Hematopoietic multipotent progenitor cell treated with erythropoietin and hydrocortisone succinate and interleukin-3 and kit ligand, for 8 days (in vitro differentiated cells): Measurements from ENCODE around the gene DPYSL4.

ENCODE experiments used
- DNase-seq: peaks from one replicate; pipeline ENCODE4 v3.0.0-alpha.2; 2015

Gene DPYSL4

DNA sequence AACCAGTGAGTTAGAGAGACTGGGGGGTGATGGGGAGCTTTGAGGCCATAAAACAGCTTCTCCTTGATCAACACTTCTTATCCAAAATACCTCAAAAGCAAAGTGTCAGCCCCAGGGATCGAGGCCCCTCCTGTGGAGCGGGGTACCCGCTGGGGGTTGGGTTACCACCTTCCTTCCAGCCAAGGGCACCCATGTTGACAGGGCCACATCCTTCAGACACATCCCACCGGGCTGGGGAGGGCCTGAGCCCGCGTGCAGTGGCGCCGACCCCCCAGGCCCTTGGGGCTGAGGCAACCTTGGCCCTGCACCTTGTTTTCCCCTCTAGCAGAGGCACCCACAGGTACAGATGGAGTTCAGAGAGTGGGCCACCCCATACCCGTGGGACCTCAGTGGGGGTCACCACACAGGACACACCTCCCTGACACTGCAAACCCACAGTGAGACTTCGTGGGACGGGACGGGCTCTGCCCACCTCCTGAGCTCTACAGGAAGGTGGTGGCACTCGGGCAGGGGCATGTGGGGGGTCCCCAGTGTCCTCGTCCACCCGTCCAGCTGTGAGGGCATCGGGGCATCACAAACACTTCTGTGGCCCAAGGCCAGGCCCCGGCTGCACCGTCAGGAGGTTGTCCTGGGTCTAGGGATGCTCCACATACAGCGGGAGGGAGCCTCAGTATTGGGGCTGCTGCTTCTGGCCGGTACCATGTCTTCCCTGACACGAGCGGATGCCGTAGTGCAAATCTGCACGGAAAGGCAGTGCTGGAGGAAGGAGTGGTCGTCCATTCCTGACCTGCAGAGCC lies 10.7 kb downstream of the DPYSL4 start:
- DNase-seq, result no peak

DNA sequence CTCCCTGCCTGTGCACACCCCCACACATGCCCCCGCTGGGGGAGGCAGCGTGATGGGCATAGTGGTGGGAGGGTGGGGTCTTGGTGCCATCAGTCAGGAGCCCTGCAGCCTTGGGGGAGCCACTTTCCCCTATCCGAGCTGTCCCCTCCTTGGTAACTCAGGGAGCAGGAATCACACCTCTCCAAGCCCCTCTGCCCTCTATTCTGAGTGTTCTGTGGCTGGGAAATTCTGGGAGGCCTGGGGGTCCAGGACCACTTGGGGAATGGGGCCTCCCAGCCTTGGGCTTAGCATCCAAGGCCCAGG lies 11.3 kb downstream of the DPYSL4 start:
- DNase-seq, result no peak

DNA sequence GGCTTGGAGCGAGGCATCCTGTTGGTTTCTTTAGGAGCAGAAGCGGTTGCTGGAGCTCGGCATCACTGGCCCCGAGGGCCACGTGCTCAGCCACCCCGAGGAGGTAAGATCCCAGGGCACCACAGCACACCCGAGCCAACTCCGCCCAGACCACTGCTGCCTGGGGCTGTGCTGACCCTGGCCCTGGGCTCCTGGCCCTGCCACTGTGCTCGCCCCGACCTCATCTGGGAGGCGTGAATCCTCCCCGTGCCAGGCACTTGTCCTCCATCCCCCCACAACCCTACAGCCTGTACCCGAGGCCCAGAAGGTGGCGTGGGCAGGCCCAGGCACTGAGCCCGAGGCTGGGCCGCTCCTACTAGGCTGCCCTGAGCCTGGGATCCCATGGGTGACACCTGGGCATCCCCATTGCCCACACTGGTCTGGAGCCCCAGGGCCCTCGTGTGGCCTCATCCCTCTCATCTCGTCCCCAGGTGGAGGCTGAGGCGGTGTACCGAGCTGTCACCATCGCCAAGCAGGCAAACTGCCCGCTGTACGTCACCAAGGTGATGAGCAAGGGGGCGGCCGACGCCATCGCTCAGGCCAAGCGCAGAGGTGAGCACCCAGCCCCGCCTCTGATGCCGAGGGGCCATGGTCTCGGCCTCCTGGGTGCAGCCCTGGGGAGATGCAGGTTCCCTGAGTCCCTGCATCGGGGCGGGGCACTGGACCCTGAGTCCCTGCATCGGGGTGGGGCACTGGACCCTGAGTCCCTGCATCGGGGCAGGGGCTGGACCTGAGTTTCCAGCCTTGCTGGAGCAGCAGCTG lies 11.8 kb downstream of the DPYSL4 start:
- DNase-seq, result no peak

DNA sequence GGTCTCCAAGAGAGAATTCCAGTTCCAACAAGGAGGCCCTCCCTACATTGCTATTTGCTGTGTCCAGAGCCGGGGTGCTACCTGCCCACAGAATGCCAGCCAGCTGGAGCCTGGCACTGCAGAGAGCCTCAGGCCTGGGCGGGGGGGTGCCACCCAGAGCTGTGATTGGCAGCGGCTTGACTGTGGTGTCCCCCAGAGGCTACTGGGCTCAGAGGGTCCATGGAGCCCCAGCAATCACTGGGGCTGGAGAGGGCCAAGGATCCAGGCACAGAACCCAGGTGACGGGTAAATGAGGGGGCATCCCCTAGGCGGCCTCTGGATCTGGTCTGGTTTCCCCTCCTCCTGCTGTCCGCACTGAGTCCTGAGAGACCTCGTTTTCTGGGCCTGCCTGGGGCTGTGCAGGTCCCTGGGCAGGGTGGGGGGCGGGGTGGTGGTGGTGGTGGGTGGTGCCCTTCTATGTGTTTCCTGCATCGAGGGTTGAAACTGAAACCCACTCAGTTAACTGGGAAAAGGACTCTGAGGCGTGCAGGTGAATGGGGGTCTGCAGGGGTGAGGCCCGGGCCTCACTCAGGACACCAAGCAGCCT lies 12.6 kb downstream of the DPYSL4 start:
- no peak for DNase-seq

DNA sequence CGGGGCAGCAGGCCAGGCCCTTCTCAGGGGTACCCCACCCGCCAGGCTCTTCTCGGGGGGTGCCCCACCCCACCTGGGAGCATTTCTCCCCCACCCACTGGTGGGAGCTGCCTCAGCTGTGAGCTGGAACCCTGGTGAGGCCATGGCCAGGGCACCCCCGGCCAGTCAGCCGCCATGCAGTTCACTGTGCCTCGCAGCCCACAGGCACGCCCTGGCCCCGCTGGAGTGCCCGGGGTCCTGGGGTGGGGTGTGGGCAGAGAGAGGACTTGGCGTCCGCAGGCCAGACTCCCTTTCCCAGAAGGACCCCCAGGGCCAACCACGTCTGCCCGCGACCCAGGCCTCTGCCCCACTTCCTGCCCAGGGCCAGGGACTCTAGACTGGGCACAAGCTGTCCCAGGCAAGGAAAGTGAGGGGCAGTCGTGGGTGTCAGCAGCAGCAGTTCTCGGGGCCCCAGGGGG lies 13.1 kb downstream of the DPYSL4 start:
- DNase-seq, result no peak

DNA sequence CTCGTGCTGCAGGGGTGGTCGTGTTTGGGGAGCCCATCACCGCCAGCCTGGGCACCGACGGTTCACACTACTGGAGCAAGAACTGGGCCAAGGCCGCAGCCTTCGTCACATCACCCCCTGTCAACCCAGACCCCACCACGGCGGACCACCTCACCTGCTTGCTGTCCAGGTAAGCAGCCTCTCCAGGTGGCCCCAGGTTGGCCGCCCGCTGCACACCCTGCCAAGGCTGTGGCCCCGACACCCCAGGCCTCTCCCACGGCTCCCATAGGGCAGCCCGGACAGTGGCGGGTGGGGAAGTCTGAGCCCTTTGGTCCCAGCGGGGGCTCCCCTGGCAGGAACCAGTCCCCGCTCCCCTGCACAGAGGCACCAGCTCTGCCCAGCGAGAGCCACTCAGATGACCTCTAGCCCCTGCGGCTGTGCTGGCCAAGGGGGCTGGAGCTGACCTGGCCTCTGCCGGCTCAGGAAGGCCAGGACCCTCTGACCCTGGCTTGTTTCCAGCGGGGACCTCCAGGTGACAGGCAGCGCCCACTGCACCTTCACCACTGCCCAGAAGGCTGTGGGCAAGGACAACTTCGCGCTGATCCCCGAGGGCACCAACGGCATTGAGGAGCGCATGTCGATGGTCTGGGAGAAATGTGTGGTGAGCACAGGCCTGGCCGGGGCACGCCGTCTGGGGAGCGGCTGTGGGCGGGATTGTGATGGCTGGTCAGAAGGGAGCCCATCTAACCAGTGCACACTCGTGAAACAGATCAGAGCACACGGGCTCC lies 13.8 kb downstream of the DPYSL4 start:
- no peak for DNase-seq

DNA sequence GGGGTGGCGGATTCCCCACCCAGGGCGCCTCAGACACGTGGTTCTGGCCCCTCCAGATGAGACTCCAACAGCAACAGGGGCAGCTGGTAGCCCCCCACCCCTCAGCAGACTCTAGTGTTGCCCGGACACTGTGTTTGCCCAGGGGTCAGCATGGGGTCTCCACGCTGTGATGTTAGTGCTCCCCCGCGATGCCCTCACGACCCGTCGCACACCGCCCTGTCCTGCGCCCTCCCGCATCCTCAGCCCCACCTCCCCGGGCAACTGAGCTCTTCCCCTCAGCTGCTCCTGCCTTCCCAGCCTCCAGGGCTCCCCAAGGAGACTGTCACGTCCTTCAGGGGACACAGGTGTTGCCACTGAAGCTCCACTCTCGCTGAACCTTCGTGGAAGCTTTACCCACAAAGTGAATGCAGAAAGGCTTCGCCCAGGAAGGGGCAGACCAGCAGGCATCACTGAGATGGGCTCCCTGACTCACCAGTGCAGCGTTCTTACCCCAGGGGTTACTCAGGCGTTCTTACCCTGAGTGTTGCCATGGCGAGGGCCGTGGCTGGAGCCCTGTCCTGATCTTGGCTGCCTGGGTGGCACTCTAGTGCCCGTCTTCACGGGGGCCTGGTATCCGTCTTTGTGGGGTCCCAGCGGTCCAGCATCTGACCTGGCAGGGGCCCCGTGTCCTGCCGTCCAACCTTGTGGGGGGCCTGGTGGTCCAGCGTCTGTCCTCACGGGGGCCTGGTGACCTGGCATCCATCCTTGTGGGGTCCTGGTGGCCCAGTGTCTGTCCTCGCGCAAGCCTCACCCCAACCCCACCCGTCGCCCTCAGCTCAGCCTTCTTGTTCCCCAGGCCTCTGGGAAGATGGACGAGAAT lies 14.6 kb downstream of the DPYSL4 start:
- no peak for DNase-seq

DNA sequence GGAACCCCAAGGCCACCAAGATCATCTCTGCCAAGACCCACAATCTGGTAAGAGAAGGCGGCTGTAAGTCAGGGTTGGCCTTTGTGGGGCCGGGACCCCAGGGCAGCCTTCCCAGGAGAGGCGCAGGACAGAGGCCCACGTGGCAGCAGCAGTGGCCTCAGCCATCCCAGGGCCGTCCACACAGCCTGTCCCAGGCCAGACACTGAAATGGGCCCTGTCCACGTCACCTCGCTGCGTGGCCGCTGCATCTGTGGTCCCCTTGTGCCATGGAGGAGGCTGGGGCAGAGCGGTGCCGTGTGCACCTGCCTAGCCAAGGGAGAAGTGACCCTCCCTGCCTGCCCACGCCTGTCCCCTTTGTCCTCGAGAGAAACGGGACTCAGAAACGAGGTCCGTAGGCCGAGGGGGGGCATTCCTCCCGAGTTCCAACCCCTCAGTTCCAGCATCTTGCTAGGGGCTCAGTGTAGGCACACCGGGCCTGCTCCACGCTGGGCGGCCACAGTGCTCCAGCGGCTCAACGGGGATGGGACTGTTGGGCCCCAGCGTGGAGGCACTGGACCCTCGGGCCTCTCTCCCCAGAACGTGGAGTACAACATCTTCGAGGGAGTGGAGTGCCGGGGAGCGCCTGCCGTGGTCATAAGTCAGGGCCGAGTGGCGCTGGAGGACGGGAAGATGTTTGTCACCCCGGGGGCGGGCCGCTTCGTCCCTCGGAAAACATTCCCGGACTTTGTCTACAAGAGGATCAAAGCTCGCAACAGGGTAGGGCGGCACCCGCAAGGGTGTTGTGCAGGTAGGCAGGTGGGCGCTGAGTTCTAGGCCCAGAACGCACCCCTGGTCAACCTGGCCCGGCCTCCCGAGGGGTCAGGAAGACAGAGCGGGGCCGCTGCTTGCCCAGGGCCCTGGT lies 15.6 kb downstream of the DPYSL4 start:
- DNase-seq, result no peak

DNA sequence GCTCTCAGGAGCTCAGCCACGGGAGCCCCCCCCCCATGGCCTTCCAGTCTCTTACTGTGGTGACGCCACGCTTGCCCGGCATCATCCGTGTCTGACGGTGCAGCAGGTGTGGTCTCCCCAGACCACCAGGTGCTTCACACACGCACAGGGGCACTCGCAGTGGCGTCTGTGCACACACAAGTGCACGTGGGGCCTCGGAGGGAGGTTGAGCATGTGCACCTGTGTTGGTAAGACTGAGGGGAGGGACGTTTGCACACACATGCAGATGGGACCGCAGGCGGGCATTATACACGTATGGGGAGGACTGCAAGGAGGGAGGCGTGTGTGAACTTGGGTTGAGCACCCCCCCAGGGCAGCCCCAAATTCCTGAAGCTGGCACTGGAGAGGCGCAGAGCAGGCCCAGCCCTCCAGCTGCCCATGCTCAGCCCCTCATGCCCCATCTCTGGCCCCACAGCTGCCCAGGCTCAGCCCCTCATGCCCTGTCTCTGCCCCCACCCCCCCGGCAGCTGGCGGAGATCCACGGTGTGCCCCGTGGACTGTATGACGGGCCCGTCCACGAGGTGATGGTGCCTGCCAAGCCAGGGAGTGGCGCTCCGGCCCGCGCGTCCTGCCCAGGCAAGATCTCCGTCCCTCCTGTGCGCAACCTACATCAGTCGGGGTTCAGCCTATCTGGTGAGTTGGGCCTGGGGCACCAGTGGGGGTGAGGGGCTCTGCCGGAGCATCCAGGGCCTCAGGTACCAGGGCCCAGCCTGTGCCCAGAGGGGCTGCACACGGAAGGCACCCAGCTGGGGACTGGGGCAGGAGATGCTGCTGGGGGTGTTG lies 16.7 kb downstream of the DPYSL4 start:
- DNase-seq, result no peak

DNA sequence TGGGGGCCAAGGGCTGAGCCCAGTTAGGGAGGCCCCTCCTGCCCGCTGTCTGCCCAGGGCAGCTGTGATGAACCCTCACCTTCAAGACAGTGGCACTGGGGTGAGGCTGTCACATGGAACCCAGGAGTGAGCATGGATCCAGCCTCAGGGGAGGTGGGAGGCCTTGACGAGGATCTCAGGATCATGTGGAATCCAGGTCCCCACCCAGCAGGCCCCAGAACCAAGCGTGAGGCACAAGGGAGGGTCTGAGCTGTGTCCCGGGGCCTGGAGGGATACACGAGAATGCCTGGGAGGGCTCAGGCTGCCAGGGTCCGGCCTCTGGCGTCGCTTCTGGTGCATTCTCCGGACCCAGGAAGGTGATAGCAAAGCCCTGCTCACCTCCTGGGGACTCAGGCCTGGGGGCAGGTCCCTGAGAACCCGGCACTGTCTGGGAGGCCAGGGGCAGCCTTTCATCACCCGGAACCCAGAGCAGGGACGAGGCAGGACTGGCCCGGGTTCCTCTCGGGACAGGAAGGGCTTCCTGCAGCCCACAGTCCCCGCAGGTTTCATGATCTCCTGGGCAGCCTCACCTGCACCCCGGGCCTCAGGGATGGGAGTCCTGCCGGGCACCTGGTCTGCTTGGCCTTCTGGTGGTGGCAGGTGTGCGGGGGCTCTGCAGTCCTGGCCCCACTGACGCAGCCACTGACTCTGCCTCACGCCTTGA lies 17.5 kb downstream of the DPYSL4 start:
- DNase-seq, result no peak

DNA sequence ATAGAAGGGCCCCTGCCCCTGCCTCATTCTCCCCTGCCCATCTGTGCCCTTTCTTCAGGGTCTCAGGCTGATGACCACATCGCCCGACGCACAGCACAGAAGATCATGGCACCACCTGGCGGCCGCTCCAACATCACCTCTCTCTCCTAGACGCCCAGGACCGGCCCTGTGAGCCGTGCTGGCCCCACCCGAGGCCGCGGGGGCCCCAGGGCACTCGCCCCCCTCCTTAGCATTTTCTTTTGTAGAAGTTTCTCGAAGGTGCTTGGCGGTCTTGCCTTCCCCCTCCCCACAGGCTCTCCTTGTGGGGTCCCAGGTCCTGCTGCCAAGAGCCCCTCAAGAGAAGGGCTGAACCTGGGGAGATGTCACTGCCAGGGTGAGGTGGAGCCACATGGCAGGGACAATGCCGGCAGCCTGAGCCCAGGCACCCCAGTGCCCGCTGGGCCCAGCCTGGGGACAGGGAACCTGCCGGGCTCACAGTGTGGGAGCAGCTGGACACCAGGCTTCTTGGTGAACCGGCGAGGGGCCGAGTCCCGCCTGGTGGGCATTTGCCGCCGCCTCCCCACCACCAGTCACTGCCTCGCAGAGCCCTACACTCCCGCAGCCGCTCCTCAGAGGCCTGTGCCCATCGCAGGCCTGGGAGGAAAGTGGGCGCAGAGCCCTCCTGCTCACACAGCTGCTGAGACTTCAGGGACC lies 18.2 kb downstream of the DPYSL4 start:
- no peak for DNase-seq

DNA sequence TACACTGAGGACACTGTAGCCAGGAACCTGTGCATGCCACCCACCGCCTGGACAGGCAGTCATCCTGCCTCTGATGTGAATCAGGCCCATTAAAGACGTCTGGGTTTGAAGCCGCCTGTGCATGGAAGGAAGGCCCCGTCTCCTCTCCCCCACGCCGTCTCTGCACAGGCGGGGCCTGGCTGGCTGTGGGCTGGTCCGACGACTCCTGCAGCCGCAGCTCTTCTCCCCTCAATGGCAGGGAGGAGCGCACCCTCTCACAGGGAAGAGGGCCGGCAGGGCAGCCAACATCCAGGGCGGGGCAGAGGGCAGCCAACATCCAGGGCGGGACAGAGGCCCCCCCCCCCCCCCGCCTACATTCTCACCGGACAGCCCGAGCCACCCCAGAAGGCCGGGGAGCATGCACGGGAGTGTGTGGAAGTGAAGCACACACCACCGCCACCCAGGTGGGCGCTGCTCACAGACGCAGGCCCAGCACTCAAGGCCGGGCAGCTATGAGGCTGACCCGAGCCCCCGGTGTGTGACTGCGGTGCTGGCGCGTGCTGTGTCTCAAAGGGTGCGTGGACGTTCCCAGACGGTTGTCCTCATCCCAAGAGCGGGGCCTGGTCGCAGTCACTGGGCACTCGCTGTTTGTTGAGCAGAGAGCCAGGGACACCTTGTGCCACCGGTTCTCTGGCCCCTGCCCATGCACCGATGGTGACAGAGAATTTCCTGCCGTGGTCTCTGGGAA lies 19.1 kb downstream of the DPYSL4 start:
- DNase-seq, result no peak

DNA sequence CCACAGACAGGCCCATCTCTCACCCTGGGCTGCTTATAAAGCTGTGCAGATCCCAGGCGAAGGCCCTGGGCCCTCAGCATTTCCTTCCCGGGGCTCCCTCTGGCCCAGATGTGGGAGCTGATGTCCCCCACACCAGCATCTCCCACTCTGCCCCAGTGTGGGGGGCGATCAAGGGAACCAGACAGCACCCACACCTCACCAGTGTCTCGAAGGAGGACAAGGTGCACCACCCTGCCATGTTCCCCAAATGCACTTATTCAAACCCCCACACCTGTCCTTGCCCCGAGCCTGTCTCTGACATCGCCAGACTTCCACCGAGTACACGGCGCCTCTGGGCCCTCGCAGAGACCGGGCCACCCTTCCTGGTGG lies 19.6 kb downstream of the DPYSL4 start:
- DNase-seq, result no peak

DNA sequence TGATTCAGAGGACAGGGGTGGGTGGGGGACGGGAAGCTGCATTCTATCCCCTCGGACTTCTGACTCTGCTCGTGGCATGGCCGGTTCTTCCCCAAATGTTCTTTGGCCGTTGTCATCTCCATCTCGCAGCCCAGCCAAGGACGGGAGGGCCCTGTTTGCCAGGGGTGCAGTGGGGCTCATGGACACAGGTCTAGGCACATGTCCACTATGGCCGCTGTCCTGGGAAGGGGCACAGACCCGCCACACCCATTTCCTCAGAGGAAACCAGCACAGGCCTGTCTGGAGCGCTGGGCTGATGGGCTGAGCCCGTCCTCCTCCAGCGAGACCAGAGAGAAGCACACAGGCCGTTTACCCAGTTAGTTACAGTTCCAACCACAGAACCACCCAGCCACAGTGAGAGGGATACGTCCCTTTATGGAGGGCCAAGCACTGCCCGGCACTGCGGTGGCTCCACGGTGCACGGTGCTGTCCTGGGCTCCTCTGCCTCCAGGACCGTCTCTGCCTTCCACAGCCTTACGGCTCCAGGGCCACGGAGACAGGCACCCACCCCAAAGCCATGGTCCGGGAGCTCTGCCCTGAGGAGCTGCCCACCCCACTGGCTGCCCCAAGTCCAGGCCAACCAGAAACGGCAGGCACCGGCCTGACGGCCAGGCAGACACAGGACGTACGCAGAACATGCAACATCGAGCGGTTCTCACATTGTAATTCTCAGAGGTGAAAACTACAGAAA lies 20.2 kb downstream of the DPYSL4 start:
- DNase-seq, result no peak

DNA sequence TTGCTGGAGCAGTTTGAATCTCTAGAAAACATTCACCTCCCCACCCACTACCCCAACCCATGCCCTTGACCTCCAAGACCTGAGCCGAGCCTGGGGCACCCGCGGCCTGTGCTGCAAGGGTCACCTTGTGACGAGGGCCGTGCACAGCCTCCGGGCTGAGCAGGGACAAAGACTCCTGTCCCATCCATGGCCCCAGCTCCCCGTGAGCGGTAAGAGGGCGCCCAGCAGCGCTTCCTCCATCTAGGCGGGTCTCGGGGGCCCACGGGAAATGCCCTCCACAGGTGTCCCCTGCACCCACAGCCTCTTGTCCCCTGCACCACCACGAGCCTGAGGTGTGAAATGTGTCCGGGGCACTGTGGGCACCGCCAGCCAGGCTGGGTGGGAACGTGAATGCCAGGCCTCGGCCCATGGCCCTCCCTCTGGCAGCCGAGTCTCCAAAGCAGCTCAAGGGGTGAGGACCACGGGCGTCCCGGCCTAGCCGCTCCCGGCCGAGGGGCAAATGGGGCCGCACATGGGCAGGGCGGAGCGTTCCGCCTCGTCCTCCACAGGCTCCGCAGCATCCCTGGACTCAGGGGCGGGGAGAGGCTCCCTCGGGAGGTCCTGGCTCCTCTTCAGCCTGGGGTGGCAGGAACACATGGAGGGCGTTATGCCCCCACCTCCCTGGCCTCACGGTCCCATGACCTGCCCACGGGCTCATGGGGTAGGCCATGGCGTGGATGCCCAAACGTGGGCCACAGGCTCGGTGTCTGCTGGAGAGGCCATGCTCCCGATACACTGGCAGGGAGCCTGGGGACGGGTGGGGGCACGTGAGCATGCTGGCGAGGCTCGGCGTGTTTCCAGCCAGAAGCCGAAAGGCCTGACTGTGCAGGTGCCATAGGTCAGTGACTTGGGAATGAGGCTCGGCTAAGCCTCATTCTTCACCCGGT lies 21.1 kb downstream of the DPYSL4 start:
- no peak for DNase-seq

DNA sequence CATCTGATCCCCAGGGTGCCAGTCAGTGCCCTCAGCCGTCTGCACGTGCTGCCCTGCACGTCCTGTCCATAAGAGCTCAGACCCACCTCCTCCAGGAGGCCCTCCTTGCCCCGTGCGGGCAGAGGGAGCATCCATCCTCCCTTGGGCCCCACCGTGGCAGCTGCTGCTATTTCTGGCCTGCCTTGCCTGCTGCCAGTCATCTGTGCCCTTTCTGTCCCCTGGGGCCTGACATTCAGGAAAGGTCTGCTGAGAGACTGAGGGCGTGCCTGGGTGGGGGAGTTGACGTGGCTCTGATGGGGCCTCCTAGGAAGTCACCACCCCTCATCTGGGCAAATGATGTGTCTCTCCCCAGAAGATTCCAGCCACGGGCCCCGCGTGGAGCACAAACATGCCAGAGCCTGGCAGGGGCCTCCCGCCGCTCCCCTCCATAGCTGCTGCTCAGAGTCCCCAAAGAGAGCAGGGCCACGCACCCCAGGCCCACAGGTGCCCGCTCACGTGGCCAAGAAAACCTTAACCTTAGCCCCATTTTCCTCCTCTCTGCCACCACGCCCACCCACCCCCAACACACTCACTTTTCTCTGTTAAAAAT lies 21.8 kb downstream of the DPYSL4 start:
- no peak for DNase-seq
